Osteoblast (primary cell): ENCODE measurements around the gene ELMO1. TPM values are rescaled to one million over a fixed set of nuclear protein-coding genes. Genes with fewer than 3 reads are reported as not detected.

Experiments used
- DNase-seq: peaks from one replicate; pipeline ENCODE4 v3.0.0; 2011; ENCODE audit warnings: low spot score, mixed read lengths; ENCODE audit not compliant: insufficient read length; ENCODE audit errors: missing footprints
- H2AFZ ChIP-seq: 2 replicates; pipeline ENCODE4 v1.6.0; 2011; ENCODE audit warnings: mild to moderate bottlenecking, low read length
- H3K27ac ChIP-seq: 2 replicates; pipeline ENCODE4 v1.5.1; 2011; ENCODE audit warnings: mild to moderate bottlenecking, low read depth, low read length, moderate library complexity
- H3K27me3 ChIP-seq: 2 replicates; pipeline ENCODE4 v1.6.0; 2012; ENCODE audit warnings: mild to moderate bottlenecking, control low read depth, inconsistent platforms, low read length, moderate library complexity; ENCODE audit not compliant: insufficient read depth
- H3K36me3 ChIP-seq: 2 replicates; pipeline ENCODE4 v1.5.1; 2011; ENCODE audit warnings: mild to moderate bottlenecking, low read length, control low read depth, moderate library complexity; ENCODE audit not compliant: insufficient read depth
- H3K4me1 ChIP-seq: 2 replicates; pipeline ENCODE4 v1.5.1; 2011; ENCODE audit warnings: mild to moderate bottlenecking, low read length, control low read depth, moderate library complexity; ENCODE audit not compliant: insufficient read depth
- H3K4me2 ChIP-seq: 2 replicates; pipeline ENCODE4 v1.6.0; 2011; ENCODE audit warnings: mild to moderate bottlenecking, low read length; ENCODE audit not compliant: insufficient read depth
- H3K4me3 ChIP-seq: fragments of 200-600 bp; sonication (generic); 3 replicates; pipeline ENCODE4 v1.5.1; 2012; ENCODE audit warnings: mild to moderate bottlenecking, low read length, inconsistent platforms; ENCODE audit not compliant: insufficient read depth
- H3K79me2 ChIP-seq: 2 replicates; pipeline ENCODE4 v1.6.0; 2012; ENCODE audit warnings: mild to moderate bottlenecking, low read length, control low read depth, inconsistent platforms; ENCODE audit not compliant: insufficient read depth
- H3K9me3 ChIP-seq: 2 replicates; pipeline ENCODE4 v1.5.1; 2011; ENCODE audit warnings: low read depth, low read length, control low read depth
- H4K20me1 ChIP-seq: 2 replicates; pipeline ENCODE4 v1.6.0; 2012; ENCODE audit warnings: mild to moderate bottlenecking, low read length, control low read depth; ENCODE audit not compliant: insufficient read depth
- CTCF ChIP-seq: IDR thresholded peaks from 2 replicates; pipeline ENCODE4 v1.5.1; 2011; ENCODE audit warnings: mild to moderate bottlenecking, low read depth, low read length, moderate library complexity; ENCODE audit errors: extremely low read depth
- total RNA-seq: library from RNA; depleted of rRNA; stranded (reverse); fragments of >200 nt; gene quantifications from 2 replicates; pipeline ENCODE4 v1.2.3, GENCODE V29; 2012

The ELMO1 gene
- total RNA-seq, 1 donor = 2.2 TPM

GRCh38 chr7:37198906-37199485, 249.7 kb downstream of the ELMO1 start:
- Histone ChIP-seq H3K79me2 (no peaks in the 10 kb centered on the region), H3K36me3 (no peaks in the 10 kb centered on the region), H4K20me1 (no peaks in the 10 kb centered on the region), H3K4me2 (no peak overlapping the region), H3K27ac (no peak overlapping the region), H3K4me1 (no peaks in the 10 kb centered on the region), H3K9me3 (no peaks in the 10 kb centered on the region), H3K4me3 (no peak overlapping the region), H3K27me3 (no peaks in the 10 kb centered on the region), H2AFZ (no peak overlapping the region)
- no peak for DNase-seq
- TF ChIP-seq CTCF = peak; percentile 93

GRCh38 chr7:37198041-37198905, 250.4 kb downstream of the ELMO1 start:
- no peak for DNase-seq
- Histone ChIP-seq H3K36me3 (no peaks in the 10 kb centered on the region), H3K4me1 (no peaks in the 10 kb centered on the region), H3K4me3 (no peak overlapping the region), H3K9me3 (no peaks in the 10 kb centered on the region), H2AFZ (no peak overlapping the region), H3K27ac (no peak overlapping the region), H3K79me2 (no peaks in the 10 kb centered on the region), H3K4me2 (no peak overlapping the region), H3K27me3 (no peaks in the 10 kb centered on the region), H4K20me1 (no peaks in the 10 kb centered on the region)
- TF ChIP-seq CTCF = no peak

- H4K20me1 ChIP-seq = no peaks in the 10 kb centered on the region
- H3K4me1 ChIP-seq = no peaks in the 10 kb centered on the region
- no peaks in the 10 kb centered on the region for H3K36me3 ChIP-seq
- H3K4me3 ChIP-seq = no peak overlapping the region
- no peak overlapping the region for H2AFZ ChIP-seq
- no peak overlapping the region for H3K27ac ChIP-seq
- H3K79me2 ChIP-seq = no peaks in the 10 kb centered on the region
- no peak overlapping the region for H3K4me2 ChIP-seq
- DNase-seq = no peak
- H3K27me3 ChIP-seq = no peaks in the 10 kb centered on the region
- no peaks in the 10 kb centered on the region for H3K9me3 ChIP-seq
- no peak for TF ChIP-seq CTCF
Measured at GRCh38 chr7:37197108-37197507, 251.6 kb downstream of the ELMO1 start.

GRCh38 chr7:37196676-37197075, 252.0 kb downstream of the ELMO1 start:
- no peaks in the 10 kb centered on the region for H3K27me3 ChIP-seq
- H3K4me2 ChIP-seq = no peak overlapping the region
- no peak overlapping the region for H2AFZ ChIP-seq
- no peak overlapping the region for H3K4me3 ChIP-seq
- no peak for DNase-seq
- no peaks in the 10 kb centered on the region for H3K9me3 ChIP-seq
- H3K27ac ChIP-seq = no peak overlapping the region
- TF ChIP-seq CTCF = no peak
- no peaks in the 10 kb centered on the region for H3K4me1 ChIP-seq
- H3K79me2 ChIP-seq = no peaks in the 10 kb centered on the region
- H3K36me3 ChIP-seq = no peaks in the 10 kb centered on the region
- no peaks in the 10 kb centered on the region for H4K20me1 ChIP-seq
